MM.1S (cell line): Measurements from ENCODE around the gene PCP4.

ENCODE experiments used
- CTCF ChIP-seq: fragments of 300-600 bp; sonication (generic); IDR thresholded peaks from 2 replicates; pipeline ENCODE4 v1.5.1; 2016; ENCODE audit warnings: antibody characterized with exemption, low read length, mixed read lengths
- EZH2 ChIP-seq: fragments of 300-600 bp; sonication (generic); optimal IDR thresholded peaks from 2 replicates; pipeline ENCODE3; 2017; ENCODE audit warnings: low read depth, mild to moderate bottlenecking, antibody characterized with exemption, low read length, mixed read lengths
- EZH2phosphoT487 ChIP-seq: fragments of 300-600 bp; sonication (generic); IDR thresholded peaks from 2 replicates; pipeline ENCODE4 v1.6.1; 2018; ENCODE audit warnings: antibody characterized with exemption, low read length

GRCh38 chr21:39834543-39834942, 32.7 kb upstream of the PCP4 start:
- TF ChIP-seq CTCF (no peak), EZH2phosphoT487 (no peak), EZH2 (no peak)
